ENCODE data around the gene OVCA2. TPM values are rescaled to one million over a fixed set of nuclear protein-coding genes. Genes with fewer than 3 reads are reported as not detected.

Gene OVCA2
- total and polyA plus RNA-seq, 2 donors from 2014 or later: 22.9 to 63.6 TPM

- Histone ChIP-seq H3K4me1 (ENCODE audit: control insufficient read depth in 2 of 3, insufficient read depth in 2 of 3, low read depth in 1 of 3, low read length in 3 of 3) (peaks cover 0 to 13% (median 7%) of the 10 kb centered on the region in 3 donors), H3K9me3 (ENCODE audit: control insufficient read depth in 2 of 3, insufficient read depth in 1 of 3, low read length in 3 of 3) (no peaks in the 10 kb centered on the region), H3K27me3 (ENCODE audit: control insufficient read depth, insufficient read depth, low read length) (no peaks in the 10 kb centered on the region), H3K36me3 (ENCODE audit: control insufficient read depth in 2 of 3, insufficient read depth in 3 of 3, low read length in 3 of 3) (peaks cover 0 to 6% (median 0%) of the 10 kb centered on the region in 3 donors), H3K4me3 (ENCODE audit: low read length in 3 of 3) (no peak overlapping the region), H3K9ac (ENCODE audit: low read length in 3 of 3) (no peak overlapping the region), H3K27ac (ENCODE audit: low read depth in 2 of 2, low read length in 2 of 2) (peak overlapping the region; percentile 58 to 60)
- FAIRE-seq (no peak), DNase-seq (peak in 2 of 5 donors; percentile 25 to 26)
- TF ChIP-seq CTCF (IDR thresholded peaks at IDR 0.05; ENCODE audit: borderline replicate concordance, extremely low read depth, insufficient read depth): no peak
- intact Hi-C loops (cut with DNase I): no loop called here
These were observed 24.2 kb downstream of the OVCA2 start for GRCh38 chr17:2065949-2066400.

DNA sequence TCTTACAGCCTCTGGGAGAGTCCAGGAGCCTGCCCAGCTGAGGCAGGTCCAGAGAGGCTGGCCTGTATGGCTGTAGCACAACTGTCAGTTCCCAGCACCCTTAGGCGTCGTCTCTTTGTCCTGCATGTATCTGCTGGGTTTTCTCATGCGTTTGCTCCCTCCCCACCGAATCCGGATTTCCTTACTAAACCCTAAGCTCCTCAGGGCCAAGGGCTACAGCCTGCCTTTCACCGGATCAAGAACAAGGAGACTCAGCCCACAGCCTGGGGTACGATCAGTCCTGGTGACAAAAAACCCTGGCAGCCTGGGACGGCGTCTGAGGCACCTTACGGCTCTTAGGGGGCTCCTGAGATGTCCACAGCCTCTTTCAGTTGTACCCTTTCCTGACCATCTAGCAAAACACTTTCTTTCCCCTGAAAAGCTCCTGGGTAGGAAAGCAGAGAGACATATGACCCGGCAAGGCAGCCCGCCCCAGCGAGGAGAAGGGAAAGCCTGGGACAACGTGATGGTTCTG is 25.3 kb downstream of the OVCA2 start:
- no peak overlapping the region for H3K9ac ChIP-seq (ENCODE audit: low read length in 3 of 3)
- FAIRE-seq (no peak), DNase-seq (peak in 2 of 5 donors; percentile 8 to 33)
- TF ChIP-seq CTCF (IDR thresholded peaks at IDR 0.05; ENCODE audit: borderline replicate concordance, extremely low read depth, insufficient read depth): no peak
- no peaks in the 10 kb centered on the region for H3K27me3 ChIP-seq (ENCODE audit: control insufficient read depth, insufficient read depth, low read length)
- H3K36me3 ChIP-seq (ENCODE audit: control insufficient read depth in 2 of 3, insufficient read depth in 3 of 3, low read length in 3 of 3): peaks cover 0 to 6% (median 0%) of the 10 kb centered on the region in 3 donors
- H3K9me3 ChIP-seq (ENCODE audit: control insufficient read depth in 2 of 3, insufficient read depth in 1 of 3, low read length in 3 of 3): no peaks in the 10 kb centered on the region
- peaks cover 0 to 16% (median 7%) of the 10 kb centered on the region in 3 donors for H3K4me1 ChIP-seq (ENCODE audit: control insufficient read depth in 2 of 3, insufficient read depth in 2 of 3, low read depth in 1 of 3, low read length in 3 of 3)
- H3K27ac ChIP-seq (ENCODE audit: low read depth in 2 of 2, low read length in 2 of 2): peak overlapping the region; percentile 60 to 71
- intact Hi-C loops (cut with DNase I): no loop called here
- no peak overlapping the region for H3K4me3 ChIP-seq (ENCODE audit: low read length in 3 of 3)

DNA sequence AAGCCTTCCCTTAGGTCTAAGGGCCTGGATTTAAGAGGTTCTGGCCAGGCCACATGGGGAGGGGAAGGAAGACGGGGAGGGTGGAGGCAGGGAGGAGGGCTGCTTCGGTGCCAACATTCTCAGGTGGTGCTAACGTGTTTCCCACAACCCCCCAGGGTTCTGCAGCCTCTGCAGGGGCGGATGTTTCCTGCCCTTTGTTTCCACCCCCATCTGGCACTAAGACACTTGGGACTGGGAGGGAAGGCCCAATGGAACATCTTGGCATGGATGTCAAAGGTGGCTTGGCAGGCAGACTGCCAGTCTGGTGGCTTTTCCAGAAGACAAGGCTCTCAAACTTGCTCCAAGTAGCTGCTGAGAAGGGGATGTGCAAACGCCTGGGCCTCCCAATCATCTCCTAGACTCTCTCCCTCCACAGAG is 25.8 kb downstream of the OVCA2 start:
- no peaks in the 10 kb centered on the region for H3K9me3 ChIP-seq (ENCODE audit: control insufficient read depth in 2 of 3, insufficient read depth in 1 of 3, low read length in 3 of 3)
- DNase-seq (peak in 3 of 5 donors; percentile 8 to 41 (median 37)), FAIRE-seq (no peak)
- intact Hi-C loops (cut with DNase I): no loop called here
- no peaks in the 10 kb centered on the region for H3K27me3 ChIP-seq (ENCODE audit: control insufficient read depth, insufficient read depth, low read length)
- H3K36me3 ChIP-seq (ENCODE audit: control insufficient read depth in 2 of 3, insufficient read depth in 3 of 3, low read length in 3 of 3): peaks cover 0 to 6% (median 0%) of the 10 kb centered on the region in 3 donors
- no peak for TF ChIP-seq CTCF (IDR thresholded peaks at IDR 0.05; ENCODE audit: borderline replicate concordance, extremely low read depth, insufficient read depth)
- no peak overlapping the region for H3K4me3 ChIP-seq (ENCODE audit: low read length in 3 of 3)
- peaks cover 0 to 18% (median 7%) of the 10 kb centered on the region in 3 donors for H3K4me1 ChIP-seq (ENCODE audit: control insufficient read depth in 2 of 3, insufficient read depth in 2 of 3, low read depth in 1 of 3, low read length in 3 of 3)
- H3K9ac ChIP-seq (ENCODE audit: low read length in 3 of 3): no peak overlapping the region
- H3K27ac ChIP-seq (ENCODE audit: low read depth in 2 of 2, low read length in 2 of 2): peak overlapping the region; percentile 60 to 71
